NOMO-1 (cell line): ENCODE measurements around the gene OXLD1.

ENCODE experiments used
- DNase-seq, 2 experiments: peaks; one replicate each; lab custom pipeline; 2025; ENCODE audit not compliant: unreplicated experiment in 2 of 2; lab: John Stamatoyannopoulos, UW

Gene OXLD1

GRCh38 chr17:81702934-81703746 is 36.7 kb upstream of the OXLD1 start, which contains the start of gene MRPL12:
MRPL12 (plus strand) TSS chr17:81703367; CDS start chr17:81703502, 135 bp downstream.
- peak; percentile 93 to 95 for DNase-seq

GRCh38 chr17:81701288-81702071 is 35.1 kb upstream of the OXLD1 start:
- DNase-seq, result peak; percentile 17 to 55

GRCh38 chr17:81700353-81701287 is 34.2 kb upstream of the OXLD1 start:
- no peak for DNase-seq

GRCh38 chr17:81697261-81698044 is 31.0 kb upstream of the OXLD1 start:
- DNase-seq, result no peak

GRCh38 chr17:81696218-81696941 is 30.0 kb upstream of the OXLD1 start:
- DNase-seq, result no peak

- no peak for DNase-seq
Measured at GRCh38 chr17:81695801-81696200, 29.4 kb upstream of the OXLD1 start.

GRCh38 chr17:81695211-81695610 is 28.8 kb upstream of the OXLD1 start:
- DNase-seq, result no peak

GRCh38 chr17:81694810-81695209 is 28.4 kb upstream of the OXLD1 start:
- no peak for DNase-seq

- no peak for DNase-seq
Measured at GRCh38 chr17:81693509-81694210, 27.3 kb upstream of the OXLD1 start.

- DNase-seq, result no peak
Measured at GRCh38 chr17:81691608-81692007, 25.2 kb upstream of the OXLD1 start.

- DNase-seq, result no peak
Measured at GRCh38 chr17:81691196-81691595, 24.8 kb upstream of the OXLD1 start.

- no peak for DNase-seq
Measured at GRCh38 chr17:81690549-81690948, 24.1 kb upstream of the OXLD1 start.

GRCh38 chr17:81690066-81690465 is 23.7 kb upstream of the OXLD1 start:
- DNase-seq, result no peak

- no peak for DNase-seq
Measured at GRCh38 chr17:81688616-81689015, 22.2 kb upstream of the OXLD1 start.

GRCh38 chr17:81687770-81688541 is 21.6 kb upstream of the OXLD1 start:
- no peak for DNase-seq

- DNase-seq, result no peak
Measured at GRCh38 chr17:81686614-81687013, 20.2 kb upstream of the OXLD1 start.

GRCh38 chr17:81685108-81685507 is 18.7 kb upstream of the OXLD1 start:
- DNase-seq, result no peak

- no peak for DNase-seq
Measured at GRCh38 chr17:81684442-81684911, 18.1 kb upstream of the OXLD1 start.
